ENCODE measurements around the gene DIP2B. TPM values are rescaled to one million over a fixed set of nuclear protein-coding genes. Genes with fewer than 3 reads are reported as not detected.

DIP2B gene
- total RNA-seq, 5 donors from 2014 or later (not counting 1 experiment from before 2014, with no cell fraction given), result 27.5 to 46.0 (median 29.6) TPM

DNA sequence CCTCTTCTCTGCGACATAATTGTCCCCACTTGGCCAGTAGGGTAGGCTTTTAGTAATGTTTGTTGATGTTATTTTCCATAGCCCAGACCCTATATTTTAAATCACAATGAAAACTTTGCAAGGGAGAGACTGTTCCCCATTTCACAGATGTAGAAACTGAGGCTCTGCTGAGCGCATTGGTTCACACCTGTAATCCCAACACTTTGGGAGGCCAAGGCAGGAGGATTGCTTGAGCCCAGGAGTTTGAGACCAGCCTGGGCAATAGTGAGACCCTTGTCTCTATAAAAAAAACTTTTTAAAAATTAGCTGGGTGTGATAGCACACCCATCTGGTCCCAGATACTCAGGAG is 114.8 kb downstream of the DIP2B start:
- ATAC-seq (replicated peaks in 1 of 4), result no peak
- WGBS (ENCODE audit: insufficient coverage), result 100% methylated on average over 1 of the region's 2 CpGs
- Histone ChIP-seq H3K4me1 (ENCODE audit: control insufficient read depth in 1 of 2, extremely low read depth in 1 of 2, insufficient read depth in 2 of 2, low read length in 2 of 2) (peaks cover 12 to 13% of the 10 kb centered on the region in 2 experiments), H3K27ac (ENCODE audit: low read length) (no peak overlapping the region), H3K9me3 (no peaks in the 10 kb centered on the region), H3K27me3 (replicated peaks in 1 of 2; ENCODE audit: control insufficient read depth in 2 of 2, extremely low read depth in 1 of 2, insufficient read depth in 2 of 2, low read length in 1 of 2) (no peaks in the 10 kb centered on the region), H3K4me3 (ENCODE audit: control insufficient read depth in 1 of 2, extremely low read depth in 1 of 2, low read length in 1 of 2) (no peak overlapping the region), H3K36me3 (ENCODE audit: control insufficient read depth in 2 of 2, extremely low read depth in 1 of 2, insufficient read depth in 1 of 2, low read length in 1 of 2) (no peaks in the 10 kb centered on the region)
- H3K36me3 Mint-ChIP-seq, result no peaks in the 10 kb centered on the region
- ChIA-PET POLR2A (no interaction called here), CTCF (interaction anchor here in 1 of 2 donors (0.6 kb wide), 2 partner anchors 38 to 94 kb away, joined by 3 read pairs; no protein-coding TSS in a partner anchor)
- no peaks in the 10 kb centered on the region for H3K27me3 Mint-ChIP-seq
- H3K27ac Mint-ChIP-seq, result peak overlapping the region in 1 of 2 donors; percentile 27
- H3K9me3 Mint-ChIP-seq, result no peaks in the 10 kb centered on the region
- DNase-seq, result no peak
- H3K4me3 Mint-ChIP-seq, result no peak overlapping the region
- peaks cover 67 to 81% (median 76%) of the 10 kb centered on the region in 3 donors for H3K4me1 Mint-ChIP-seq

DNA sequence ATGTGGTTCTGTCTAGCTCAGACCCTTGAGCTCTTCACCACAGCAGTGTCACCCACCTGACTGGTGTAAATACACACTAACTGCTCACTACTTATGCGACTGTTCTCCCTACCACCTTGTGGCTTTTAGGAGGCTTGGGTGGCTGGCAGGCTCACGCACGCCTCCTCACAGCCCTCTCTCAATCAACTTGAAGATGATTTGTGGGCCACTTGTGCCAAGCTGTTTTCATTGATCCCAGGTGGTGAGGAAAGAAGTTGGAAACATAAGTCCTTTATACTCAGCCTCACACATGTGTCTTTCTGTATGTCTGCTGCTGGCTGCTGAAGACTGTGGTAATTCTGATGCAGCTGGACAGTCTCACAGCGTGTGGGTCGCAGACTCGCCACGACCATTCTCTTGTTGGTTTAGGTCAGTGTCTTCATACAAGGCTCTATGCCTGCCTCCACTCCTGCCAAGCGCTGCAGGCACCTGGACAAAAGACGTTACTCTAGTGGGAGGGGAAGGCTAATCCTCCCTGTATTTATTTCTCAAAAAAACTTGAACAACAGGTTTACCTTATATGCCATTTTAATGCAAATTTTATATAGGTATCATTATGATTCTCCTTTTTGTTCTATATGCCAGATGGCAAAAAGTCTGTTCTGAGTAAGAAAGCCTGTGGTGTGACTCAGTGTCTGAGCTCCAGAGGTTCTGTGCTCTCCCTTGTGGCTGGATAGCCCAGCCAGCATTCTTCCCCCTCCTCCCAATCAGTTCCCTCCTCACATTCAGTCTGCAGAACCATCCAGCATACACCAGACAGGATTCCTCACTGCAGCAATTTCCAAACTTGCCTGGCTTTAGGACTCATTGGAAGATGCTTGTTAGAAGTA is 115.6 kb downstream of the DIP2B start:
- ATAC-seq (replicated peaks in 1 of 4) (no peak), DNase-seq (no peak)
- no peaks in the 10 kb centered on the region for H3K9me3 ChIP-seq
- Mint-ChIP-seq H3K36me3 (no peaks in the 10 kb centered on the region), H3K27ac (peak overlapping the region; percentile 59 to 69), H3K9me3 (no peaks in the 10 kb centered on the region), H3K4me3 (peak overlapping the region in 1 of 3 donors; percentile 33), H3K27me3 (no peaks in the 10 kb centered on the region), H3K4me1 (peaks cover 75 to 82% (median 77%) of the 10 kb centered on the region in 3 donors)
- ChIA-PET CTCF (interaction anchor here (0.5 to 0.8 kb wide), 4 partner anchors 18 to 187 kb away, joined by 3 to 5 read pairs (median 3); no protein-coding TSS in a partner anchor), POLR2A (no interaction called here)
- H3K4me3 ChIP-seq (ENCODE audit: control insufficient read depth in 1 of 2, extremely low read depth in 1 of 2, low read length in 1 of 2), result no peak overlapping the region
- no peak overlapping the region for H3K27ac ChIP-seq (ENCODE audit: low read length)
- H3K4me1 ChIP-seq (ENCODE audit: control insufficient read depth in 1 of 2, extremely low read depth in 1 of 2, insufficient read depth in 2 of 2, low read length in 2 of 2), result peaks cover 17 to 18% of the 10 kb centered on the region in 2 experiments
- no peaks in the 10 kb centered on the region for H3K27me3 ChIP-seq (replicated peaks in 1 of 2; ENCODE audit: control insufficient read depth in 2 of 2, extremely low read depth in 1 of 2, insufficient read depth in 2 of 2, low read length in 1 of 2)
- 100% methylated on average over 1 of the region's 9 CpGs for WGBS (ENCODE audit: insufficient coverage)
- H3K36me3 ChIP-seq (ENCODE audit: control insufficient read depth in 2 of 2, extremely low read depth in 1 of 2, insufficient read depth in 1 of 2, low read length in 1 of 2), result no peaks in the 10 kb centered on the region

DNA sequence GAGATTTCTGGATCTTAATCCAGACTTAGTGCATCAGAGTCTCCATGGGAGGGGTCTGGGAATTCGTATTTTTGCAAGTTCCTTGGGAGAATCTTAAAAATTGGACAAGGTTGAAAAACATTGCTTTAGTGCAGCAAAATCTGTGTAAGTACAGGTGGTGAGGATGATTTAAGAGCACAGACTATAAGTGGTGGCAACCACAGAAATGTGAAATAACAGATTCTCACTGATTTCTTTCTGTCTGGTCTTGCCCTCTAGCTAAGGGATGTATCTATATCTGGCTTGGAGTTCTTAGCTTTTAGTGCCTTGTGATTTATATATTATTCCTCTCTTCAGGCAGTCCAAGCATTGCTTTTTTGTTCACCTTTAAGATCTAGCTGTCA is 116.2 kb downstream of the DIP2B start:
- no peaks in the 10 kb centered on the region for H3K27me3 ChIP-seq (replicated peaks in 1 of 2; ENCODE audit: control insufficient read depth in 2 of 2, extremely low read depth in 1 of 2, insufficient read depth in 2 of 2, low read length in 1 of 2)
- H3K36me3 ChIP-seq (ENCODE audit: control insufficient read depth in 2 of 2, extremely low read depth in 1 of 2, insufficient read depth in 1 of 2, low read length in 1 of 2), result peaks cover 0 to 3% of the 10 kb centered on the region in 2 donors
- ATAC-seq (replicated peaks in 1 of 4) (no peak), DNase-seq (no peak)
- 64% methylated on average over 1 of the region's 1 CpG for WGBS (ENCODE audit: insufficient coverage)
- H3K9me3 ChIP-seq, result no peaks in the 10 kb centered on the region
- Mint-ChIP-seq H3K36me3 (peaks cover under 1% of the 10 kb centered on the region), H3K27ac (peak overlapping the region; percentile 59), H3K27me3 (no peaks in the 10 kb centered on the region), H3K4me1 (peaks cover 76 to 78% (median 78%) of the 10 kb centered on the region in 3 donors), H3K9me3 (no peaks in the 10 kb centered on the region), H3K4me3 (peak overlapping the region in 1 of 3 donors; percentile 33)
- CTCF ChIA-PET, result interaction anchor here (0.5 to 0.8 kb wide), 2 partner anchors 18 to 188 kb away, joined by 3 to 5 read pairs; no protein-coding TSS in a partner anchor
- POLR2A ChIA-PET, result no interaction called here
- no peak overlapping the region for H3K4me3 ChIP-seq (ENCODE audit: control insufficient read depth in 1 of 2, extremely low read depth in 1 of 2, low read length in 1 of 2)
- no peak overlapping the region for H3K27ac ChIP-seq (ENCODE audit: low read length)
- peaks cover 19 to 20% of the 10 kb centered on the region in 2 experiments for H3K4me1 ChIP-seq (ENCODE audit: control insufficient read depth in 1 of 2, extremely low read depth in 1 of 2, insufficient read depth in 2 of 2, low read length in 2 of 2)

DNA sequence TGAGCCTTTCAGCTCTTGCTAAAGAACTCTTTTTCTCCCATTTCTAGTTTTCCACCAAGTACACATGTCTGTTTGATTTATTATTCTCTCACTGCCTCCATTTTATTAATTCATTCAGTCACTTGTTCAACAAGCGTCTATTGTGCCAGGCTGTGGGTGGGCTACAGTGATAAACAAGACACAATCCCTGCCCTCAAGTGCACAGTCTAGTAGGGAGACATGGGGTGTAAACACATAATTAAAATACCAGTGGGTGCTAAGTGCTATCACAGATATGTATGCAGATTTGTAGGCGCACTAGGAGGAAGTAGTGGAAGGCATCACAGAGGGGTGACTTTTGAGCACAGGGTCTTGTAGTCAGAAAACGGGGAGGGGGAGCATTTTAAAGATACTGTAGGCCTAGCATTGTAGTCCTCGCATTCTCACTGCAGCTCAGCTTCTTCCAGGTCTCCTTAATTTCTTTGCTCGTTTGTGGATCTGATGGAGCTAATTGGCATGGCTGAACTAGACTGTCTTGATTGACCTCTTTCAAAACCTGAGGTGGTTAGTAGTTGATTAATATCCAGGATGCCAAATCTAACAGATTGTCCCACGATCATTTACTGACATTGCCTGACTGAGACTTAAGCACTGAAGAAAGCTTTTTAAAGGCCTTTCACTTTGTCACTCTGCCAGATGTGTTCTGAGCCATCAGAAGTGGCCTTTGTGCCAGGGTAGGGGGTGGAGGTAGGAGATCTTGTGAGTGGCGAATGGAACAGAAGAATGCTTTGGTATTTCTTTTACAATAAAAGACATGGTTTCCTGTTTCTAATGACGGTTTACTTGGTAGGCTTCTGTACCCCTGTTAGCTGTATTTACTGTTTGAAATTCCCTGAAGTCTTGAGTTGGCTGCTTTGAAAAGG is 116.9 kb downstream of the DIP2B start:
- 79% methylated on average over 4 of the region's 8 CpGs for whole genome bisulfite sequencing (ENCODE audit: insufficient coverage)
- DNase-seq (no peak), ATAC-seq (replicated peaks in 1 of 4) (peak in 1 of 4 experiments; percentile 39)
- Histone ChIP-seq H3K4me3 (ENCODE audit: control insufficient read depth in 1 of 2, extremely low read depth in 1 of 2, low read length in 1 of 2) (no peak overlapping the region), H3K4me1 (ENCODE audit: control insufficient read depth in 1 of 2, extremely low read depth in 1 of 2, insufficient read depth in 2 of 2, low read length in 2 of 2) (peaks cover 19 to 20% of the 10 kb centered on the region in 2 experiments), H3K27ac (ENCODE audit: low read length) (no peak overlapping the region), H3K9me3 (no peaks in the 10 kb centered on the region), H3K27me3 (replicated peaks in 1 of 2; ENCODE audit: control insufficient read depth in 2 of 2, extremely low read depth in 1 of 2, insufficient read depth in 2 of 2, low read length in 1 of 2) (no peaks in the 10 kb centered on the region), H3K36me3 (ENCODE audit: control insufficient read depth in 2 of 2, extremely low read depth in 1 of 2, insufficient read depth in 1 of 2, low read length in 1 of 2) (peaks cover 0 to 9% of the 10 kb centered on the region in 2 donors)
- Mint-ChIP-seq H3K36me3 (peaks cover 4% of the 10 kb centered on the region), H3K4me1 (peaks cover 72 to 77% (median 75%) of the 10 kb centered on the region in 3 donors), H3K9me3 (no peaks in the 10 kb centered on the region), H3K27me3 (no peaks in the 10 kb centered on the region), H3K4me3 (peak overlapping the region in 1 of 3 donors; percentile 33), H3K27ac (peak overlapping the region; percentile 59)
- CTCF ChIA-PET, result interaction anchor here in 1 of 2 donors (0.8 kb wide), 1 partner anchor 17 kb away, joined by 3 read pairs; no protein-coding TSS in a partner anchor
- POLR2A ChIA-PET, result no interaction called here

DNA sequence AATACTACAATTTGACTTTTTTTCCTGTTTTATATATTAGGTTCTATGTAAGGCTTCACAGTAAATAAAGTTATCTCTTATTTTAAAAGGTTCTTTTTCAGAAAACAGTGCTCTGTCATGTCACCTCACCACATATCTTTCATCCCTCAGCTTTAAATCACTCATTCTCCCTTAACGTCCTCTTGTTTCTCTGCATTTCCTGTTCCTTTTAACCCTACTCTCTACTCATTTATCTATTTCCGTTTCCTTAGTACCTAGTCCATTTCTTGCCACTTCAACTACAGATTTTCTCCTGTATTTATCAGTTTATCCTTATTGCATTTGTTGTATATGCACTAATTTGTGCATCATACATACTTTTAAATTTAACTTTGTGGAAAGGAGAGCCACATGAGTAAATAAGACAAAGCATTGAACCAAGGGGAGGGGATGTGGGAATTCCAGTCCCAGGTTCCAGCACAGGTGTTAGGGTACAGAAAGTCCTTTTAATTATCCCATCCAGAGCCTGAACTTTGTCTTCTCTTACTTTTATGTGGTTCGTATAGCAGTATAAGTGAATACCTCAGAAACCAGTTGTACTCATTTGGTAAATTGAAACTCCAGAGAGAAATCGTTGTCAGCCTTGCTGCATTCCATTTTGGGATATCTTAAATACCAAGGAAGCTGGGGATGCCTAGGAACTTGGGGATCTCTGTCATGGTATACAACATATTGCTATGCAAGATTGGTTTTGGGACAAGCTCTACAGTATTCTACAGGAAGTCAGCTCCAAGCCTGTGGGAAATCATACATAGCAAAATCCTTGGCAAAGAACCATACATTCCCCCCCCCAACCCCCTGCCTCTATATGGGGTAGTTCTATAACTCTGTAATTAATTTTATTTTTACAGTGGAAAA is 120.5 kb downstream of the DIP2B start:
- peak in 1 of 35 experiments; percentile 23 for DNase-seq
- Histone ChIP-seq H3K27ac (ENCODE audit: low read length) (no peak overlapping the region), H3K4me1 (ENCODE audit: control insufficient read depth in 1 of 2, extremely low read depth in 1 of 2, insufficient read depth in 2 of 2, low read length in 2 of 2) (peaks cover 13 to 20% of the 10 kb centered on the region in 2 experiments), H3K27me3 (replicated peaks in 1 of 2; ENCODE audit: control insufficient read depth in 2 of 2, extremely low read depth in 1 of 2, insufficient read depth in 2 of 2, low read length in 1 of 2) (no peaks in the 10 kb centered on the region), H3K4me3 (ENCODE audit: control insufficient read depth in 1 of 2, extremely low read depth in 1 of 2, low read length in 1 of 2) (no peak overlapping the region), H3K9me3 (no peaks in the 10 kb centered on the region), H3K36me3 (ENCODE audit: control insufficient read depth in 2 of 2, extremely low read depth in 1 of 2, insufficient read depth in 1 of 2, low read length in 1 of 2) (peaks cover 0 to 31% of the 10 kb centered on the region in 2 donors)
- CTCF ChIA-PET, result interaction anchor here in 1 of 2 donors (0.5 to 0.6 kb wide), 2 partner anchors 57 to 114 kb away, joined by 3 read pairs; no protein-coding TSS in a partner anchor
- 49% methylated on average over 2 of the region's 4 CpGs for WGBS (ENCODE audit: insufficient coverage)
- ATAC-seq (replicated peaks in 1 of 4), result peak; percentile 74 to 90 (median 88)
- Mint-ChIP-seq H3K27ac (peak overlapping the region; percentile 16 to 89), H3K4me3 (peak overlapping the region; percentile 2 to 48 (median 34)), H3K36me3 (peaks cover 29% of the 10 kb centered on the region), H3K4me1 (peaks cover 51 to 55% (median 53%) of the 10 kb centered on the region in 3 donors), H3K27me3 (no peaks in the 10 kb centered on the region), H3K9me3 (no peaks in the 10 kb centered on the region)
- POLR2A ChIA-PET, result interaction anchor here in 1 of 2 donors (0.5 kb wide), 1 partner anchor 76 kb away, joined by 3 read pairs; no protein-coding TSS in a partner anchor
